Endothelial cell of umbilical vein (primary cell): Measurements from ENCODE around the gene DAAM1.

ENCODE experiments used
- CTCF ChIP-seq, 2 donors: IDR thresholded peaks; 1 replicate in 1 of 2; 2 replicates in 1 of 2; pipeline ENCODE4 v1.5.1; 2011; ENCODE audit warnings: low read length in 2 of 2, mild to moderate bottlenecking in 2 of 2, moderate library complexity in 2 of 2, control low read depth in 1 of 2, inconsistent platforms in 1 of 2, low read depth in 1 of 2; ENCODE audit not compliant: insufficient read depth in 1 of 2; ENCODE audit errors: extremely low read depth in 1 of 2
- GATA2 ChIP-seq: IDR thresholded peaks from 2 replicates; pipeline ENCODE4 v1.7.0; 2011; ENCODE audit warnings: low read depth, mild to moderate bottlenecking, moderate library complexity, mixed read lengths, low read length; ENCODE audit not compliant: insufficient read length, insufficient read depth

GRCh38 chr14:59303216-59303615, 114.7 kb downstream of the DAAM1 start:
- TF ChIP-seq GATA2, result no peak
- TF ChIP-seq CTCF (IDR thresholded peaks at IDR 0.05; ENCODE audit: extremely low read depth in 1 of 2, insufficient read depth in 1 of 2, low read depth in 1 of 2, low read length in 2 of 2), result no peak
